Measurements from ENCODE around the gene TGFBR1.
A peak's percentile ranks its signal among the peaks of the same experiment; 100 is the strongest.

TGFBR1 gene

DNA sequence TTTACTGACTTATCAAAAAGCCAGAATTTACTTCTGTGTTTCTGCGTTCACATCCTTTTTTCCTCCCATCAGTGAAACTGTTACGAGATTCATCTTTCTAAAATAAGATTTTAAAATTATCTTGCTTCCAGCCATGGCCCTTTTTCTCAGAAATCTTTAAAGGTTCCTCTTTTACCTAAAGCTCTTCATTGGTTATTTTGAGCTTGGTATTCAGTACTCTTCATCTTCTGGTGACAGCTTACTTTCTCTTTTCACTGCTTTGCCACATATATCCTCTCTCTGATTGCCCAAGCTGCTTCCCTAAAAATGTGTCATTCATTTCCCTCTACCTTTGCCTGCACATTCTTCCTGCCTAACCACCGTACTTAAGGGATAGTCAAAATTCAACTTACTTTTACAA is 32.3 kb downstream of the TGFBR1 start:
- DNase-seq (ENCODE audit: low read depth) = no peak

DNA sequence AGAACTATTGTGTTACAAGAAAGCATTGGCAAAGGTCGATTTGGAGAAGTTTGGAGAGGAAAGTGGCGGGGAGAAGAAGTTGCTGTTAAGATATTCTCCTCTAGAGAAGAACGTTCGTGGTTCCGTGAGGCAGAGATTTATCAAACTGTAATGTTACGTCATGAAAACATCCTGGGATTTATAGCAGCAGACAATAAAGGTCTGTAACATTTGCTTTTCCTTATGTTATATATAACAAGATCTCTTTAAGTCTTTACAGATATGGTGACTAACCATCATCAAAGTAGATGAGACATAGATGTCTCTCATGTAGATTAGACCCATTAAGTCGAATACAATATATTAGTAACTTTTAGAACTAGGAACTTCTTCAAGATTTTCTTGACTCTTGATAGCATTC is 33.0 kb downstream of the TGFBR1 start:
- DNase-seq (ENCODE audit: low read depth) = no peak

DNA sequence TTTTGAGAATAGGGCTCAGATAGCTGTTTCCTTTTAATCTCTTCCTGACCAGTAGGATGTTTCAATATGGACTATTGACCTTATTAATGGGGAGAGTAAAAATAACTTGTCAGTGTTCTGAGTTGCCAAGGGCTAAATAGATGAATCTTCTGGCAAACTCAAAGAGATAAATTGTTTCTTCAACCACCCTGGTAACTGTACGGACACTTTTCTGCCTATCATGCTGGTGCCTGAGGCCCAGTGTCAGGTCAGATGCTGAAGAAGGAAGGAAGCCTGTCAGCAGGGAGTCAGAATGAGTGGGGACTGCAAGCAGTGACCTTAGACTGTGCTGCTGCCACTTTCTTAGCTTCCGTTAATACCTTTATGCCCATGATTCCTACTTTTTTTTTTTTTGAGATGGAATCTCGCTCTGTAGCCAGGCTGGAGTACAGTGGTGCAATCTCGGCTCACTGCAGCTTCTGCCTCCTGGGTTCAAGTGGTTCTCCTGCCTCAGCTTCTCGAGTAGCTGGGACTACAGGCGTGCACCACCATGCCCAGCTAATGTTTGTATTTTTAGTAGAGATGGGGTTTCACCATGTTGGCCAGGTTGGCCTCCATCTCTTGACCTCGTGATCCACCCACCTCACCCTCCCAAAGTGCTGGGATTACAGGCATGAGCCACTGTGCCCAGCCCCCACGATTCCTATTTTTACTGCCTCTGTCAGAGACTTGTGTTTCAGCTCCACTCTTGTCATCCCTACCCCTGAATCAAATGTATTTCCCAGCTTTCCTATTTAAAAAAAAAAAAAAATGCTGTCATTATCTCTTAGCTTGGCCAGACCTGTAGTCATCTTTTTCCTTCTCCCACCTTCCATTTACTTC is 33.7 kb downstream of the TGFBR1 start:
- DNase-seq (ENCODE audit: low read depth) = no peak

DNA sequence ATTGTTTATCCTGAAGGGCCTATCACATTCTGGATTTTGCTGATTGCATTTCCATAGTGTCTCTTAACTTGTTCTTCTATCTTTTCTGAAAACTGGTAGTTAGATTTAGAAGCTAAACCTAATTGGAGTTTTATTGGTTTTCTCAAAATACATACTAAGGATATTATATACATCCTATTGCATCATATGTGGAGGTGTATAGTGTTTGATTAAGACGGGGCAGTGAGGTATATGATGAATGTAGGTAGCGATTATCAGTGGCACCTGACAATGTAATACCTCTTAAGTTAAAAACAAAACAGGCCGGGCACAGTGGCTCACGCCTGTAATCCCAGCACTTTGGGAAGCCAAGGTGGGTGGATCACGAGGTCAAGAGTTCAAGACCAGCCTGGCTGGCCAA is 35.0 kb downstream of the TGFBR1 start:
- no peak for DNase-seq (ENCODE audit: low read depth)

DNA sequence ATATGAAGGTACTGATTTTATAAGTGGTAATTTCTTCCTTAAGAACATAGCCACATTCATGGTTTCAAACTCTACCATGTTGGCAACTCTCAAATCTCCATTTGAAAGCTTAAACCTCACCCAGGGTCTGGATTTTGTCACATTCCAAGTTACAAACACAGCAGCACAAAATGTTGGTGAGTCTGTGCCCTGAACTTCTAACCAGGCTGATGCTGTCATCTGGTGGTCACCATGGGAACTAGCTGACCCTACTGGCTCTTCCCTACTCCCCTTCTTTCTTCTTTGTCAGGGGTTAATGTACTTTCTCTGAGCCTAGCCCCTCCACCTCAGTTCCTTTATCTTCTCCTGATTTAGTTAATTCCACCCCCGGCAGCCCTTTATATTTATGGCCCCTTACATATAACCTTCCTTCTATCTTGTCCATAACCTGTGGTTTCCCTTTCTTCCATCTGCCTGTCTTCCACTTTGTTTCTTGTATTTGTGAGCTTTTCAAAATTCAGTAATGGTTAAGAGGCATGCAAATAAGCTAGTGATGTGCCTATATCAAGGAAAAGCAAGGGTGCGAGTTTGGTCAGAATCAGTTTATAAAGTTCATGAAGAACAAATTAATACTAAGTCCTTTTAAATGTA is 35.9 kb downstream of the TGFBR1 start:
- DNase-seq (ENCODE audit: low read depth) = peak; percentile 32

DNA sequence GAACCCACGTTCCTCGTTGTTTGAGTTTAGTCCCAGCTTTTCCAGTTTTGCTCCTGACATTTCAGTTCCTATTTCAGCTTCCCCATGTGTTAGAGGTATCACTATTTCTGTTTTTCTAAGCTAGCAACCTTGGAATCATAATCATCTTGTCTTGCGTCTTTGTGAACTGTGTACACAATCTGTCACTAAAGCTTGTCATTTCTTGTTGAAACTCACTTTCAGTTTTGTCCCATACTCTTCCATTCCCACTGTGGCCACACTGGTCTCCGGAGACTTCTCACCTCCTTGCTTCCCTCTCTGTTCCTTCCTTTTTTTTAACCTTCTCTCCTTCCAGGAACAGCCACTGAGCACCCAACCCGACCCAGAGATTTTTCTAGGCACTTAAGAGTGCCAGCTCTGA is 36.9 kb downstream of the TGFBR1 start:
- DNase-seq (ENCODE audit: low read depth) = no peak

DNA sequence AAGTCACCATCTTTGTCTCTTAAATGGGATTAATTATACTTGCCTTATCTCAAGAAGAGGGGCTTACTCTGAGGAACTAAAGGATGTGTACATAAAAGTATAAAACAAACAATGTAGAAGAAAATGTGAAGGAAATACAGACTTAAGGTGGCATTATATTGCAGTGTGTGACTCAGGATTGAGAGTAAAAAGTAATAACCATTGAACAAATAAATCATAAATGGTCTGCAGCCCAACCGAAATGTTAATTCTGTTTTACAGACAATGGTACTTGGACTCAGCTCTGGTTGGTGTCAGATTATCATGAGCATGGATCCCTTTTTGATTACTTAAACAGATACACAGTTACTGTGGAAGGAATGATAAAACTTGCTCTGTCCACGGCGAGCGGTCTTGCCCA is 37.4 kb downstream of the TGFBR1 start:
- no peak for DNase-seq (ENCODE audit: low read depth)

DNA sequence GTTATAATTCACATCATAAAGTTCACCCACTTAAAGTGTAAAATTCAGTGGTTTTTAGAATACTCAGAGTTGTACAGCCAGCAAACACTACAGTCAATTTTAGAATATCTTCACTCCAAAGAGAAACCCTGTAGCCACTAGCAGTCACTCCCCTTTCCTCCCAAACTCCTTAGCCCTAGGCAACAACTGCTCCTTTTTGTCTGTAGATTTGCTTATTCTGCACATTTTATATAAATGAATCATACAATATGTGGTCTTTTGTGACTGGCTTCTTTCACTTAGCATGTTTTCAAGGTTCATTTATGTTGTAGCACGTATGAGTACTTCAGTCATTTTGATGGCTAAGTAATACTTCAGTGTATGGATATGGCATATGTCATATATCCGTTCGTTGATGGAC is 38.7 kb downstream of the TGFBR1 start:
- no peak for DNase-seq (ENCODE audit: low read depth)

DNA sequence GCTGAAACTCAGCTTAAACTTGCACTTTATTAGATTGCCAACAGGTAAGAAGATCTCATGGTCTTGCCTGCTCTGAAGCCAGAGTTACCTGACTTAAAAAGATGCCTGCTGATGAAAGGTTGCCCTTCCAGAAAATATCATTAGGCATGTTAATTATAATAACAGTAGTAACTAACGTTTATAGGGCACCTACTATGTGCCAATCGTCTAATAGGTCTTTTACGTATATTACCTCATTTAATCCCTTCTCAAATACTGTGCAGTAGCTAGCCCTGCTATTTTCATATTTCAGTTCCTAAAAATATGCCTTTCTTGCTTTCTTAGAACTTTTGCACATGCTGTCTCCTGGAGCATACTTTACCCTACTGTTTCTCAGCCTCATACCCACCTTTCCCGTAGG is 40.1 kb downstream of the TGFBR1 start:
- no peak for DNase-seq (ENCODE audit: low read depth)

DNA sequence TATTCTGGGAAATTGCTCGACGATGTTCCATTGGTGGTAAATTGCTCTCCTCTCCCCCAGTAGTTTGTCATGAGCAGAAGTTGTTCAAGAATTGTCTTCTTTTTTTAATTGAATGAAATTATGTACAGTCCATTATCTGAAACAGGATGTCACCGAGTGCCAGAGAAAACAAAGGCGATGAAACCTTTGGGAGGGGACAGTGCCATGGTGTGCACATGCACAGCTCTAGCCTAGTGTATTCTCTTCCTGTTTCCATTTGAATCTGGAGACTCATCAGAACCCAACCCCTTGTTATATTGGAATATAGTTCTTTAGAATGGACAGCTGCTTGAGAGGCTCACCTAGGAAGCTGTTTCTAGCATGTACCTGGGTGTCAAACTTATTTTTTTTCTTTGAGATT is 41.7 kb downstream of the TGFBR1 start:
- DNase-seq (ENCODE audit: low read depth) = no peak

DNA sequence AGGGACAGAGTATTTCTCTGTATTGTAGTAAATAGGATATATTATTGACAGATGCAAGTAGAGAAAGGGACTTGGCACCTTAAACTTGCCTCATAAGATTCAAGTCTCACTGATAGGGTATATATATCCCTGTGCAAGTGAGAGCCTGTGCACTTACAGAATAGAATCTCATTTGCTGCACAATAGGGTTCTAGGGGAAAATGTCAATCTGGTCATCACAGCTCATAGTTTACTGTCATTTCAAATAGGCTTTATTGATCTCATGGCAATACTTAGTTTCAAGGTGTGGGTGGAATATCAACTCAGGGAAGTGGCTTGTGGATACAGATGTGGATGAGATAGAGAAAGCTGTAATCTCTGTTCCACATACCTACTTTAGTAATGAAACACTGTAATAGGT is 42.3 kb downstream of the TGFBR1 start:
- no peak for DNase-seq (ENCODE audit: low read depth)

DNA sequence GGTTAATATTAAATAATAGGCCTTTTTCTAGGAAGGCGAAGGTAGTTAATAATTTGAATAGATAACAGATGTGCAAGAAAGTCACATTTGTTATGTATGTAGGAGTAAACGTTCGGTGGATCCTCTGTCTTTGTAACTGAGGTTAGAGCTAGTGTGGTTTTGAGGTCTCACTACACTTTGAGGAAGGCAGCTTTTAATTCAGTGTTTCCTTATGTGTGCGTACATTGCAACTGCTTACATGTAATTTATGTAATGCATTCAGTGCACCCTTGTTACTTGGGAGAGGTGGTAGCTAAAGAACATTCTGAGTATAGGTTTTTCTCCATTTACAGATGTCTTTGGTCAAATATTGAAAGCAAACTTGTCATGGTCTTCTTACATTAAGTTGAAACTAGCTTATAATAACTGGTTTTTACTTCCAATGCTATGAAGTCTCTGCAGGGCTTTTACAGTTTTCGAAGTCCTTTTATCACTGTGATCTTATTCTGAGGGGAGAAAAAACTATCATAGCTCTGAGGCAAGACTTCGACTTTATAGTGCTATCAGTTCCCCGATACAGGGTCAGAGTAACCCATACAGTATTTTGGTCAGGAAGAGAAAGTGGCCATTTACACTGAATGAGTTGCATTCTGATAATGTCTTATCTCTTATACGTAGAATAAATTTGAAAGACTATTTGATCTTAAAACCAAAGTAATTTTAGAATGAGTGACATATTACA is 45.7 kb downstream of the TGFBR1 start:
- no peak for DNase-seq (ENCODE audit: low read depth)

DNA sequence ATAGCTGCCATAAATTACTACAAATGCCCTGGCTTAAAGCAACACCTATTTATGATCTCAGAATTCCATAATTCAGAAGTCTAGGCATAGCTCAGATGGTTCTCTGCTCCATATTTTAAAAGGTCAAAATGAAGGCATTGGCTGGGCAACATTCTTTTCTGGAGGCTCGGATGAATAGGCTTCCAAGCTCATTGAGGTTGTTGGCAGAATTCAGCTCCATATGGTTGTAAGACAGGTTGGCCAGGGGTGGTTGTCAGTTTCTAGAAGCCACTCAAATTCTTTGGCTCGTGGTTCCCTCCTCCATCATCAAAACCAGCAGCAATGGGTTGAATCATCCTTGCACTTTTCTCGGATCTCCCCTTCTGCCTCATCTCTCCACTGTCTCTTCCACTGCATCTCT is 49.4 kb downstream of the TGFBR1 start:
- no peak for DNase-seq (ENCODE audit: low read depth)

DNA sequence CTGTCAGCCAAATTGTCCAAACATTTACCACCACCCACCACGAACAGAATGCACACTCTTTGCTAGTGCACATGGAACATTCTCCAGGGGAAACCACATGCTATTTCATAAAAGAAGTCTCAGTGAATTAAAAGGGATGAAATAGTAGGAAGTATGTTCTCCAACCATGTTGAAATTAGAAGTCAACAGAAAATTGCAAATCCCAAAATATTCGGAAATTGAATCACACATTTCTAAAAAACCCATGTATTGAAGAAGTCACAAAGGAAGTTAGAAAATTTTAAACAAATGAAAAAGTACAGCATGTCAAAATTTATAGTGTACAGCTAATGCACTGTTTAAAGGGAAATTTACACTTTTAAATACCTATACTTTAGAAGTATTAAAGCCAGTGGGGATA is 50.8 kb downstream of the TGFBR1 start:
- DNase-seq (ENCODE audit: low read depth) = no peak

DNA sequence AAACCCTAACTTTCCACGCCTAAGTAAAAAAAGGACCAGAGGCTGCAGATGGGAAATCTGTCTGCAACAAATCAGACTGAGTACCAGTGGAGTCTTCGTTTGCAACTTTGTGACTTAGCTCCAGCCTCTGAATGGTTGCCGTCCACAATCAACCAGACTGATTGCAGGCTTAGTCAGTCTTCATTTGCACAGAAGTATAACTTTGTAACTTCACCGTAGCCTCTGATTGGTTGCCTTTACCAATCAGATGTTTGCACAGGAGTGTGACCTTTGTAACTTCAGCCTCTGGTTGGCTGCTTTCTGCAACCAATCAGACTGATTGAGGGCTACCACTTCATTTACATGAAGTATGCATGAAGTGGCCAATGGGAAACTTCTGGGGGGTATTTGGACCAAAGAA is 53.7 kb downstream of the TGFBR1 start:
- DNase-seq (ENCODE audit: low read depth) = no peak

DNA sequence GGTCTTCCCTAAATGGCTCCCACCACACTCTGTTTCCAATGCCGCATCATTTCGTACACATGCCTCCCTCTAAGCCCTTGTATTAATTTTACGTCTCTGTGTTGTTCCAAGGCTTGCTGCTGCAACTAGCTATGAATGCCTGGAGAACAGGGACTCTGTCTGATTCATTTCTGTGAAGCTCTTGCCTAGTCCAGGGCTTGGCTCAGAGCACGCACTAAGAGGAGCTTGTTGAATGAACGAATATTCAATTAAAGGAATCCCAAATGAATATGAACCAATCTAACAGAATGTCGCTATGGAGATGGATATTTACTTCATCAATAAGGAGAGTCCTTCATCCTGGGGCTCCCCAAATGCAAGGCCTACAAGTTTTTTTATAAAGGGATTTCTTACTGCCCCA is 55.3 kb downstream of the TGFBR1 start:
- DNase-seq (ENCODE audit: low read depth) = no peak

DNA sequence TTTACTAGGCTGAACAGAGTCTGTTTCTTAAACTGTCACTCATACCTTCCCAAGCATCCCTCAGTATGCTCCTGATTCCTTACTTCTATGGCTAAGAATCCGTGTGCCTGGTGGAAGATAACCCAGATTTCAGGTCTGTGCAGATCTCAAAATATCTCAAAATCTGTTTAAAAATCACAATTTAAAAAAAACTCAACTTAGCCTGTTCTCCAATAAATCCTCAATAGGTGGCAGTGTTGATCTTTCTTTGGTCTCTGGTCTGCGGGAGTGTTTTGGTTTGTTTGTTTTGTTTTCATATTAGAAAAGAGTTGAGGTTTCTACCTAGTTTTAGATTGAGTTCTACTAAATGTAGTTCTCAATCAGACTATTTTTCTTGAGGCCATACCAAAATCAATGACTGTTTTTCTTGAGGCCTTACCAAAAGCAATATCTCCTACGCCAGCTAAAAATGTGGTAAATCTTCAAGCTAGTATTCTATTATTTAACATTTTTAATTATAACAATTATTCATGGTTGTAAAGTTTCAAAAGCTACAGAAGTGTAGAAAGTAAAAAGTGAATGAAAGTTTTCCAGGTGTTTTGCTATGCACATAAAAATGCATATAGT is 57.9 kb downstream of the TGFBR1 start:
- DNase-seq (ENCODE audit: low read depth) = no peak

DNA sequence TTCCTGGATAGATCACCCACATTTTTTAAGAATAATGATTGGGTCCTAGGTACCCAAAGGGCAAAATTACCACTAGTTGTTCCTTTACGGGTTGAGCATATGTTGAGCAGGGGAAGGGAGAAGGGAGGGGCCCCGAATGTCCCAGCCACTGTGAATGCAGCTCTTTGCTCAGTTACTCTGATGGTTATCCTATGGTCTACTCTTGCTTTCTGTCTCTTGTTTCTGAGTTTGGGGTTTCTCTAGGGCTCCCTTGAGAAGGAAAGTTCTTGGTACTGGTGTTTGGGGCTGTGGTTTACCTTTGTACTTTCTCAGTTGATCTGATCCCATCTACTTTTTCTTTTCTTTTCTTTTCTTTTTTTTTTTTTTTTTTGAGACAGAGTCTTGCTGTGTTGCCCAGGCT is 61.2 kb downstream of the TGFBR1 start:
- DNase-seq (ENCODE audit: low read depth) = no peak

DNA sequence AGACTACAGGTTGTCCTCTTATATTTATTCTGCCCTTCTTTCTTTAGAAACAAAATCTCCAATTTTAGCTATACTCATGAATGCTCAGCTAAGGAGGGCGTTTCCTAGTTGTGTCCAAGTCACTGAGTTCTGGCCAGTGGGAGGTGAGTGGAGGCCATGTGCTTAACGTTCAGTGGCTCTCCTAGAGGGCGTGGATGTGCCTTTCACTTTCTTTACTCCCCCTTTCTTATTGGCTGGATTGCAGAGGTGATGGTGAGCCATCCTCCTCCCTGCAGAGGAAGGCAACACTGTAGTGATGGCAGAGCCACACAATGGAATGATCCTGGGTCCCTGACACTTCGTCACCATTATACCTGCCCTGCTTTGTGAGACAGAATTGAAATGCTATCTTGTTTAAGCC is 62.2 kb downstream of the TGFBR1 start:
- DNase-seq (ENCODE audit: low read depth) = no peak

DNA sequence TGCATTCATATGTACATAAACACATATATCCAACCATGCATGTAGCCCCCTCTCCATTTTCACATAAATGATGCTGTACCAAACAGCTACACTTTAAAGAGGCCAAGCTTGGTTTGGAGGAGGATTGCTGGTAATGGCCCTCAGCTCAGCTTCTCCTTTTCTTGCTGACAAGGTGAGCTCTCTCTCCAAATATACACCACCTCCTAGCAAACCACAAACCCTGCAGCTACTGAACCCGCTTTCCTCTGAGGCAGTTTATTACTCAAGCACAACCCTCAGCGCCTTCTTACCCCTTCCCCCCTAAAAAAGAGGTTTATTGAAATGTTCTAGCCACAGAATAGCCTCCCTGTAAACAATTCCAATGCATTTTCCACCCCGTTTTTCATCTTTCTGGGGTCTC is 62.8 kb downstream of the TGFBR1 start:
- DNase-seq (ENCODE audit: low read depth) = no peak

DNA sequence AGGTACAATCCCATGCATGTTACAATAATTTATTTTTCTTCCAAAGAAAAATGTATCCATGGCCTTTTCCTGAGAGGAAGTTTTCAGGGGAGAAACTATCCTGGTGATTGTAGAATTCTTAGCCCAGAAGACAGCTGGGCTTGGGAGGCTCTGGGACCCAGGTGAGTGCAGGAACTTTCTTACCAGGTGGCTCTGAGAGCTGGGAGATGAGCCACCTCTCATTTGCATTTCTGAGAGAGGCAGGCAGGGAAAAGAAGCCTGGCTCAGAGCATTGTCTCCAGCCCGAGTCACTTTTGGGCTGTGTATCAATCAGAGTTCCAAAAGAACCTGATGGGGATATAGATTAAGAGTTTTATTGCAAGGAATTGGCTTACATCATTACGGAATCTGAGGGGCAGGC is 64.2 kb downstream of the TGFBR1 start:
- no peak for DNase-seq (ENCODE audit: low read depth)

DNA sequence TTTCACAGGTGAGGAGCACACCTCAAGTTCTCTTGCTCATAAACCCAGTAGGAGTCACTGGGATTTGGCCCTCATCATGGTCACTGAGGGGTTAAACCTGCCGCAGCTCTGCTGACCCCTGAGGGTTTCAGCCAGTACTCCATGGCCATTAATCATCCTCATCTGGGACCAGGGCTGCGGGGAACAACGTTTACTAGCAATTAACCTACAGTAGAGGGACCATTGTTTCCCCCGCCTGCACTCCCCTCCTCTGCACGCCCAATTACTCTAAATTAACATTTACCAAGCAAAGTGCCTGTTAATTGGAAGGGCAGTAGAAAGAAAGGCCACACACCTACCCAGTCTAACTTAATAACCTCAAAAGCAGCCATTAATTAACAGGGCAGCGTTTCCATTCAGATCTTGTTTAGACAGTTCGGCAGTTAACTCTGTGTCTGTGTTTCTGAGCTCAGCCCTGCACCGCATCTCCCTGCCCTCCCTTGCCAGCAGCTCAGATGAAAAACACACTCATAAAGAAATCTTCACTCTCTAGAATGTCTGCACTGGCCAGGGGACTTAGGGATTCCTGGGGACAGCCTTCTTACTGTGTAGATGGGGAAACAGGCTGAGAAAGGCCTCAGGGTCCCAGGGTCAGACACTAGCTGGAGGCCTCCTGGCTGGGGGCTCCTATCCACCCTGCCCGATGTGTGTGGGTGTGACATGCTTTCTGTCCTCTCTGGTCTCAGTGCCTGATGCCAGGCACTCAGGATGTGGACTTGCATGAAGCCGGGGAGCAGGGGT is 65.3 kb downstream of the TGFBR1 start:
- DNase-seq (ENCODE audit: low read depth) = no peak

Measured in GM04504 (cell line).